Large intestine (tissue), 12 donors: ENCODE data around the gene CALHM6. TPM values are rescaled to one million over a fixed set of nuclear protein-coding genes. Genes with fewer than 3 reads are reported as not detected.

Experiments used
- DNase-seq, 2 donors: peaks; one replicate each; pipeline versions ENCODE4 v3.0.0 to v3.0.0-alpha.2; 2013
- H3K27ac ChIP-seq: one replicate; pipeline ENCODE4 v1.5.1; 2013; ENCODE audit warnings: low read length
- H3K27me3 ChIP-seq: 2 replicates; pipeline ENCODE4 v1.6.1; 2013; ENCODE audit warnings: low read length; ENCODE audit not compliant: control insufficient read depth, insufficient read depth
- H3K36me3 ChIP-seq: 2 replicates; pipeline ENCODE4 v1.6.1; 2013; ENCODE audit warnings: low read length; ENCODE audit not compliant: control insufficient read depth, insufficient read depth
- H3K4me1 ChIP-seq: one replicate; pipeline ENCODE4 v1.6.1; 2013; ENCODE audit warnings: low read length; ENCODE audit not compliant: control insufficient read depth, insufficient read depth
- H3K4me3 ChIP-seq: one replicate; pipeline ENCODE4 v1.5.1; 2013; ENCODE audit warnings: low read length
- H3K9me3 ChIP-seq: one replicate; pipeline ENCODE4 v1.6.1; 2013; ENCODE audit warnings: mild to moderate bottlenecking, low read depth, low read length, moderate library complexity; ENCODE audit not compliant: control insufficient read depth
- WGBS: methylation state at CpG from one replicate; pipeline ENCODE4 v1.1.5; 2013; ENCODE audit warnings: low lambda C conversion rate; ENCODE audit not compliant: insufficient coverage; 5-methylcytosine and 5-hydroxymethylcytosine counted together
- long read RNA-seq, 11 donors: transcript quantifications; one replicate each; lab custom pipeline, GENCODE V29; 2026
- polyA plus RNA-seq: library from polyadenylated mRNA; unstranded; fragments of 120-200 nt; gene quantifications from one replicate; pipeline ENCODE4 v1.2.1, GENCODE V29; 2013

Gene CALHM6
- 7.8 TPM for polyA plus RNA-seq
- long read RNA-seq, donor 1, partial matches to known transcripts, result 0 of 3 reads
- long read RNA-seq, donor 1, other reads (novel, unspliced or antisense), result 0 of 3 reads
- long read RNA-seq, donor 2, partial matches to known transcripts, result 9 of 13 reads
- long read RNA-seq, donor 2, other reads (novel, unspliced or antisense), result 0 of 13 reads
- long read RNA-seq, donor 3, partial matches to known transcripts, result 19 of 24 reads
- long read RNA-seq, donor 3, other reads (novel, unspliced or antisense), result 0 of 24 reads
- long read RNA-seq, donor 4, result 0 reads
- long read RNA-seq, donor 5, partial matches to known transcripts, result 5 of 5 reads
- long read RNA-seq, donor 5, other reads (novel, unspliced or antisense), result 0 of 5 reads
- long read RNA-seq, donor 6, partial matches to known transcripts, result 8 of 11 reads
- long read RNA-seq, donor 6, other reads (novel, unspliced or antisense), result 0 of 11 reads
- long read RNA-seq, donor 7, partial matches to known transcripts, result 0 of 2 reads
- long read RNA-seq, donor 7, other reads (novel, unspliced or antisense), result 0 of 2 reads
- long read RNA-seq, donor 8, partial matches to known transcripts, result 13 of 16 reads
- long read RNA-seq, donor 8, other reads (novel, unspliced or antisense), result 0 of 16 reads
- long read RNA-seq, donor 9, partial matches to known transcripts, result 17 of 18 reads
- long read RNA-seq, donor 9, other reads (novel, unspliced or antisense), result 0 of 18 reads
- long read RNA-seq, donor 10, partial matches to known transcripts, result 14 of 14 reads
- long read RNA-seq, donor 10, other reads (novel, unspliced or antisense), result 0 of 14 reads
- long read RNA-seq, donor 11, partial matches to known transcripts, result 11 of 12 reads
- long read RNA-seq, donor 11, other reads (novel, unspliced or antisense), result 0 of 12 reads

DNA sequence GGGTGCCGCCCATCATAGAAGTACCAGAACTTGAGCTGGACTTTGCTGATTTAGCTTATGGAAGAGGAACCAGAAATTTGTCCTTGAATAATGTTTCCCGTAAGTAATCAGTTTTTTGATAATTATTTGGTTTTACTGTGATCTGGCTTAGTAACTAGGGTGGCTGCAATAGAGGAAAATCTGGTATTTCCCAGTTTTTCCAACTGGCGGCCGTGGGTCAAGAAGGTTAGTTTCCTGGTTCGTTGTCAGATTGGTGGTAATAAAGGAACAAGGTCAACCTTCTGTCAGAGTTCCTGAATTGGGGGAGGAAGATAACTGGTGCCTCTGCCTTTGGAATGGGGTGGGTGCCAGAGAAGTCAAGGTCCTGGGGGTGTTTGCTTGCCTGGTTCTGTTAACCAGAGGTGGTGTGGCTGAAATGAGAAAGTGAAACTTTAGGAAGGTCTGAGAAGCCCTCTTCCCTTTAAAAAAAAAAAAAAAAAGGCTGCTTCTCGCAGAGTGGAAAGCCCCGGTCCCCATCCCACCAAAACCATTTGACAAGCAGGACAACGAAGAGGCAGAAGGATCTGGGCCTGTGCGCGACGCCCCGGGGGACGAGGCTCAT lies at the start of gene CALHM6:
TSS of gene CALHM6 (plus strand) at position 45 of the 601 bp plus-strand sequence. CDS start at position 600, 555 bp downstream.
- DNase-seq, result no peak
- H3K4me3 ChIP-seq, result peak within 1 kb of the TSS; percentile 39
- no CpG with 5 or more reads among the region's 13 CpGs for WGBS
- H3K27ac ChIP-seq, result no peak within 1 kb of the TSS
- H3K27me3 ChIP-seq, result peaks cover 23% of the 10 kb centered on the region
- no peaks in the 10 kb centered on the region for H3K9me3 ChIP-seq
- no peaks in the 10 kb centered on the region for H3K36me3 ChIP-seq
- peaks cover 9% of the 10 kb centered on the region for H3K4me1 ChIP-seq

GRCh38 chr6:116412270-116412669 lies 48.9 kb upstream of the CALHM6 start:
- no peaks in the 10 kb centered on the region for H3K27me3 ChIP-seq
- no peaks in the 10 kb centered on the region for H3K9me3 ChIP-seq
- no peak overlapping the region for H3K27ac ChIP-seq
- no peak overlapping the region for H3K4me3 ChIP-seq
- no peaks in the 10 kb centered on the region for H3K36me3 ChIP-seq
- no peak for DNase-seq
- H3K4me1 ChIP-seq, result no peaks in the 10 kb centered on the region

- Histone ChIP-seq H3K27ac (no peak overlapping the region), H3K4me1 (no peaks in the 10 kb centered on the region), H3K36me3 (no peaks in the 10 kb centered on the region), H3K27me3 (no peaks in the 10 kb centered on the region), H3K9me3 (no peaks in the 10 kb centered on the region), H3K4me3 (no peak overlapping the region)
- no CpG with 5 or more reads among the region's 1 CpG for WGBS
- no peak for DNase-seq
These were observed 47.8 kb upstream of the CALHM6 start for GRCh38 chr6:116413357-116413756.

- DNase-seq, result no peak
- no peaks in the 10 kb centered on the region for H3K4me1 ChIP-seq
- H3K27me3 ChIP-seq, result no peaks in the 10 kb centered on the region
- H3K27ac ChIP-seq, result no peak overlapping the region
- H3K36me3 ChIP-seq, result no peaks in the 10 kb centered on the region
- no peak overlapping the region for H3K4me3 ChIP-seq
- no peaks in the 10 kb centered on the region for H3K9me3 ChIP-seq
- WGBS, result 50% methylated on average over 1 of the region's 3 CpGs
These were observed 43.5 kb upstream of the CALHM6 start for GRCh38 chr6:116417661-116418060.

GRCh38 chr6:116419069-116419786 lies 41.9 kb upstream of the CALHM6 start:
- no peak for DNase-seq
- Histone ChIP-seq H3K9me3 (no peaks in the 10 kb centered on the region), H3K36me3 (no peaks in the 10 kb centered on the region), H3K27ac (no peak overlapping the region), H3K27me3 (no peaks in the 10 kb centered on the region), H3K4me1 (no peaks in the 10 kb centered on the region), H3K4me3 (no peak overlapping the region)
- WGBS, result no CpG with 5 or more reads among the region's 2 CpGs

DNA sequence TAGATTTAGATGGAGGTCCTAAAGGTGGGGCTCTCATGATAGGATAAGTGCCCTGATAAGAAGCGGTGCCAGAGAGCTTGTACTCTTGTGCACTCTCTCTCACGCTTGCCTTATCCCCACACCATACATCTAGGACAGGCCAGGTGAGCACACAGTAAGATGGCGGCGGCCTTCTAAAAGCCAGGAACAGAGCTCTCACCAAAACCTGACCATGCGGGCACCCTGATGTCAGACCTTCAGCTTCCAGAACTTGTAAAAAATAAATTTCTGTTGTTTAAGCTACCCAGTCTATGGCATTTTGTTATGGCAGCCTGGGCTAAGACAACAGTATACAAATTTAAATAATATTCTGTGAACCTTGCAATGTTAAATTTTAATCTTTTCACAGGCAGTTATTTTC lies 40.8 kb upstream of the CALHM6 start:
- H3K4me3 ChIP-seq, result no peak overlapping the region
- WGBS, result no CpG with 5 or more reads among the region's 5 CpGs
- H3K27ac ChIP-seq, result no peak overlapping the region
- H3K36me3 ChIP-seq, result no peaks in the 10 kb centered on the region
- DNase-seq, result no peak
- no peaks in the 10 kb centered on the region for H3K9me3 ChIP-seq
- H3K27me3 ChIP-seq, result no peaks in the 10 kb centered on the region
- no peaks in the 10 kb centered on the region for H3K4me1 ChIP-seq

- no peaks in the 10 kb centered on the region for H3K4me1 ChIP-seq
- no peaks in the 10 kb centered on the region for H3K9me3 ChIP-seq
- no peak for DNase-seq
- H3K4me3 ChIP-seq, result no peak overlapping the region
- peaks cover 2% of the 10 kb centered on the region for H3K36me3 ChIP-seq
- no peak overlapping the region for H3K27ac ChIP-seq
- no peaks in the 10 kb centered on the region for H3K27me3 ChIP-seq
- WGBS, result 87% methylated on average over 3 of the region's 3 CpGs
These were observed 38.9 kb upstream of the CALHM6 start for GRCh38 chr6:116422238-116422637.

GRCh38 chr6:116424001-116424400 lies 37.2 kb upstream of the CALHM6 start:
- no CpG with 5 or more reads among the region's 1 CpG for WGBS
- H3K4me3 ChIP-seq, result no peak overlapping the region
- no peaks in the 10 kb centered on the region for H3K4me1 ChIP-seq
- H3K27ac ChIP-seq, result no peak overlapping the region
- DNase-seq, result no peak
- H3K36me3 ChIP-seq, result peaks cover 2% of the 10 kb centered on the region
- H3K27me3 ChIP-seq, result no peaks in the 10 kb centered on the region
- no peaks in the 10 kb centered on the region for H3K9me3 ChIP-seq

GRCh38 chr6:116426551-116426950 lies 34.6 kb upstream of the CALHM6 start:
- WGBS, result no CpG with 5 or more reads among the region's 3 CpGs
- Histone ChIP-seq H3K36me3 (peaks cover 2% of the 10 kb centered on the region), H3K4me1 (no peaks in the 10 kb centered on the region), H3K27ac (no peak overlapping the region), H3K4me3 (no peak overlapping the region), H3K9me3 (no peaks in the 10 kb centered on the region), H3K27me3 (no peaks in the 10 kb centered on the region)
- no peak for DNase-seq

- WGBS, result 100% methylated on average over 1 of the region's 2 CpGs
- no peaks in the 10 kb centered on the region for H3K27me3 ChIP-seq
- DNase-seq, result no peak
- no peak overlapping the region for H3K27ac ChIP-seq
- H3K4me3 ChIP-seq, result no peak overlapping the region
- H3K9me3 ChIP-seq, result no peaks in the 10 kb centered on the region
- peaks cover 2% of the 10 kb centered on the region for H3K36me3 ChIP-seq
- H3K4me1 ChIP-seq, result no peaks in the 10 kb centered on the region
These were observed 32.1 kb upstream of the CALHM6 start for GRCh38 chr6:116429111-116429510.
